HUES6 (cell line): Measurements from ENCODE around the gene CFAP126.
"Not testable (repeated sequence)": the region's sequence is repeated elsewhere in the genome, so short reads cannot be mapped to it uniquely, and the experiment has no call there.

Experiments
- H3K27ac ChIP-seq: 2 replicates; pipeline ENCODE4 v1.7.0; 2013; ENCODE audit warnings: low read depth, mild to moderate bottlenecking, low read length, inconsistent platforms
- H3K27me3 ChIP-seq: 2 replicates; pipeline ENCODE4 v1.6.1; 2013; ENCODE audit warnings: low read length; ENCODE audit not compliant: control insufficient read depth, insufficient read depth
- H3K36me3 ChIP-seq: 2 replicates; pipeline ENCODE4 v1.6.1; 2013; ENCODE audit warnings: low read length; ENCODE audit not compliant: control insufficient read depth, insufficient read depth
- H3K4me1 ChIP-seq: 2 replicates; pipeline ENCODE4 v1.6.1; 2013; ENCODE audit warnings: low read length; ENCODE audit not compliant: control insufficient read depth, insufficient read depth
- H3K4me3 ChIP-seq: 2 replicates; pipeline ENCODE4 v1.5.1; 2013; ENCODE audit warnings: low read depth, low read length
- H3K9ac ChIP-seq: one replicate; pipeline ENCODE4 v1.6.1; 2013; ENCODE audit warnings: mild to moderate bottlenecking, low read length
- H3K9me3 ChIP-seq: 2 replicates; pipeline ENCODE4 v1.6.1; 2013; ENCODE audit warnings: low read depth, low read length; ENCODE audit not compliant: control insufficient read depth, insufficient read depth

Gene CFAP126

DNA sequence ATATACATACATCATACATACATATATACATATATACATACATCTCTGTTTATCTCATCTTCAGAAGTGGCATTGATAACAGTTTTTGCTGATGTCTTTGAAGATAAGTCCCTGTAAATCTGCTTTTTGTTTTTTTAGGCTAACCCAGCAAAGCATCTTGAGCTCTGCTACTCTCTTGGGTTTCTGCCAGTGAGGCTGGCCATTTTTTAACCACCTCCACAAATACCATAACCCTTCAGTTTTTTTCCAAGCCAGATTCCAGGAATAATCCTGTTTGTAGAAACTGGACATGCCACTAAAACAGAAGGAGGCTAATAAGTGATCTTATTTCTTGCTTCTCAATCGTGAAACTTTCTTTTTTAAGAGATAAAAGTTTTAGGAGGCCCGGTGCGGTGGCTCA, 31.9 kb downstream of the CFAP126 start:
- no peak overlapping the region for H3K9ac ChIP-seq
- peaks cover 70% of the 10 kb centered on the region for H3K36me3 ChIP-seq
- H3K27me3 ChIP-seq: no peaks in the 10 kb centered on the region
- no peaks in the 10 kb centered on the region for H3K9me3 ChIP-seq
- no peak overlapping the region for H3K4me3 ChIP-seq
- H3K4me1 ChIP-seq: no peaks in the 10 kb centered on the region
- no peak overlapping the region for H3K27ac ChIP-seq

DNA sequence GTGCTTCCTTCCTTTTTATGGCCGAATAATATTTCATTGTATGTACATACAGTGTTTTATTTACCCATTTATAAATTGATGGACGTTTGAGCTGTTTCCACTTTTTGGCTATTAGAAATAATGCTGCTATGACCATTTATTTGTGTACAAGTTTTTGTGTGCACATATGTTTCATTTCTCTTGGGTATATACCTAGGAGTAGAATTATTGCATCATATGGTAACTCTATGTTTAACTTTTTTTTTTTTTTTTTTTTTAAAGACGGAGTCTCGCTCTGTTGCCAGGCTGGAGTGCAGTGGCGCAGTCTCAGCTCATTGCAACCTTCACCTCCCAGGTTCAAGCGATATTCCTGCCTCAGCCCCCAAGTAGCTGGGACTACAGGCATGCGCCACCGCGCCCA, 34.5 kb downstream of the CFAP126 start:
- Histone ChIP-seq H3K4me1 (no peaks in the 10 kb centered on the region; the same call in 1 of the 2 replicates), H3K9me3 (no peaks in the 10 kb centered on the region), H3K4me3 (no peak overlapping the region), H3K27me3 (no peaks in the 10 kb centered on the region), H3K27ac (no peak overlapping the region), H3K9ac (no peak overlapping the region), H3K36me3 (peaks cover 86% of the 10 kb centered on the region)

DNA sequence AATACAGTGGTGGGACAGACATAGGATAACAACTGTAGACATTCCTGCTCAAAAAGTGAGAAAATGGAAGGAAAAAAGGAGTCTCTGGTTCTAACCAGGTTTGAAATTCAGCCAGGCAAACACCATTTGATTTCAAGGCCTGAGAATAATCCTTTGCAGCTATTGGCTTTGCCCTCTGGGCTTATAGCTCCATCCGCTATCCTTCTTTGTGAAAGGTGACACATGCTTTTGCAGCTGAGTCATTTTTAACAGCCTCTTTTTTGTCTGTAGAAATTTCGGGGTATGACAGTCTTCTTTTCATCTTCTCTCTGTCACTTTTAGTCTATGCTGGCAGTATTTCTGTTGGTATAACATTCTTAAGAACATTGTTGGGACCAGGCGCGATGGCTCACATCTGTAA, 37.3 kb downstream of the CFAP126 start:
- Histone ChIP-seq H3K4me3 (no peak overlapping the region), H3K9ac (no peak overlapping the region), H3K9me3 (no peaks in the 10 kb centered on the region), H3K4me1 (no peaks in the 10 kb centered on the region; the same call in 1 of the 2 replicates), H3K27me3 (no peaks in the 10 kb centered on the region), H3K36me3 (peaks cover 86% of the 10 kb centered on the region), H3K27ac (no peak overlapping the region; the same call in 1 of the 2 replicates)

DNA sequence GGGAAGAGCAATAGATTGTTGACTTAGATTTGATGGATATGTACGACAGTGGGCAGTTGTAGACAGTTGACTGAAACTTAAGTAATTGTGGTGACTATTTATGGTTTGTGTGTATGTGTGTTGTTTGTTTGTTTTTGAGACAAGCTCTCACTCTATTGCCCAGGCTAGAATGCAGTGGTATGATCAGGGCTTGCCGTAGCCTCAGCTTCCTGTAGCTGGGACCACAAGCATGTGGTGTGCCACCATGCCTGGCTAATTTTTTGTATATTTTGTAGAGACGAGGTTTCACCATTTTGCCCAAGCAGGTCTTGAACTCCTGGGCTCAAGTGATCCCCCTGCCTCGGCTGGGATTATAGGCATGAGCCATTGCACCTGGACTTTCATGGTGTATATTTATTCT, 43.7 kb downstream of the CFAP126 start:
- Histone ChIP-seq H3K27ac (no peak overlapping the region), H3K36me3 (peaks cover 35% of the 10 kb centered on the region), H3K4me1 (no peaks in the 10 kb centered on the region), H3K4me3 (no peak overlapping the region), H3K9ac (no peak overlapping the region), H3K27me3 (no peaks in the 10 kb centered on the region), H3K9me3 (no peaks in the 10 kb centered on the region)

DNA sequence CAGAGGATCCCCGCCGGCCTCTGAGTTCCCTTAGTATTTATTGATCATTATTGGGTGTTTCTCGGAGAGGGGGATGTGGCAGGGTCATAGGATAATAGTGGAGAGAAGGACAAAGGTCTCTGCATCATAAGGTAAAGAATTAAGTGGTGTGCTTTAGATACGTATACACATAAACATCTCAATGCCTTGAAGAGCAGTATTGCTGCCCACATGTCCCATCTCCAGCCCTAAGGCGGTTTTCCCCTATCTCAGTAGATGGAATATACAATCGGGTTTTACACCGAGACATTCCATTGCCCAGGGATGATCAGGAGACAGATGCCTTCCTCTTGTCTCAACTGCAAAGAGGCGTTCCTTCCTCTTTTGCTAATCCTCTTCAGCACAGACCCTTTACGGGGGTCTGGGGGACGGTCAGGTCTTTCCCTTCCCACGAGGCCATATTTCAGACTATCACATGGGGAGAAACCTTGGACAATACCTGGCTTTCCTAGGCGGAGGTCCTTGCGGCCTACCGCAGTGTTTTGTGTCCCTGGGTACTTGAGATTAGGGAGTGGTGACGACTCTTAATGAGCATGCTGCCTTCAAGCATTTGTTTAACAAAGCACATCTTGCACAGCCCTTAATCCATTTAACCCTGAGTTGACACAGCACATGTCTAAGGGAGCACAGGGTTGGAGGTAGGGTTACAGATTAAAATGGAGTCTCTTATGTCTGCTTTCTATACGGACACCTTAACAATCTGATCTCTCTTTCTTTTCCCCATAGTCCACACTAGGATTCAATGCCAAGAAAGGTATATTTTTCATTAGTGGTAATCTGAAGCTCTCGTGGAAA, 51.6 kb downstream of the CFAP126 start:
- not testable (repeated sequence) for H3K9me3 ChIP-seq, H3K27ac ChIP-seq, H3K27me3 ChIP-seq, H3K4me1 ChIP-seq, H3K36me3 ChIP-seq
- Histone ChIP-seq H3K9ac (peak overlapping the region; percentile 43), H3K4me3 (peak overlapping the region; percentile 99; the same call in 1 of the 2 replicates)
